Suprapubic skin (tissue), 4 donors: ENCODE measurements around the gene SLC6A11. TPM values are rescaled to one million over a fixed set of nuclear protein-coding genes. Genes with fewer than 3 reads are reported as not detected.

Source experiments
- DNase-seq, 2 donors: peaks; one replicate each; pipeline ENCODE4 v3.0.0-alpha.2; 2019; ENCODE audit warnings: low spot score in 2 of 2
- H3K27ac ChIP-seq: fragments of 200-600 bp; sonication (generic); one replicate; pipeline ENCODE4 v1.5.1; 2019
- H3K27me3 ChIP-seq: fragments of 200-600 bp; sonication (generic); one replicate; pipeline ENCODE4 v1.5.1; 2019
- H3K36me3 ChIP-seq: fragments of 200-600 bp; sonication (generic); one replicate; pipeline ENCODE4 v1.5.1; 2019
- H3K4me1 ChIP-seq: fragments of 200-600 bp; sonication (generic); one replicate; pipeline ENCODE4 v1.5.1; 2019
- H3K4me3 ChIP-seq: fragments of 200-600 bp; sonication (generic); one replicate; pipeline ENCODE4 v1.5.1; 2019; ENCODE audit warnings: mild to moderate bottlenecking
- H3K9me3 ChIP-seq: fragments of 200-600 bp; sonication (generic); one replicate; pipeline ENCODE4 v1.5.1; 2019
- CTCF ChIP-seq, 2 donors: fragments of 200-600 bp in 1 of 2; fragments of 450-650 bp in 1 of 2; sonication (generic) in 1 of 2; IDR thresholded peaks; one replicate each; pipeline ENCODE4 v1.5.1; 2016 to 2019; ENCODE audit warnings: antibody characterized with exemption in 2 of 2, mild to moderate bottlenecking in 1 of 2, moderate library complexity in 1 of 2
- EP300 ChIP-seq: sonication (generic); formaldehyde crosslinking; IDR thresholded peaks from one replicate; pipeline ENCODE4 v1.6.1; 2017; ENCODE audit warnings: antibody characterized with exemption
- POLR2A ChIP-seq, 2 donors: fragments of 450-650 bp; IDR thresholded peaks; one replicate each; pipeline ENCODE4 v1.6.1; 2017; ENCODE audit warnings: antibody characterized with exemption in 2 of 2, mild to moderate bottlenecking in 2 of 2, moderate library complexity in 2 of 2
- POLR2AphosphoS5 ChIP-seq, 3 donors: sonication (generic); formaldehyde crosslinking; IDR thresholded peaks; one replicate each; pipeline ENCODE4 v1.6.1; 2017; ENCODE audit warnings: antibody characterized with exemption in 3 of 3
- WGBS: methylation state at CpG from one replicate; pipeline ENCODE4 v1.1.5; 2018; 5-methylcytosine and 5-hydroxymethylcytosine counted together
- total RNA-seq, 4 donors: library from RNA; depleted of rRNA; stranded (reverse); fragments of >200 nt; gene quantifications; one replicate each; pipeline ENCODE4 v1.1.0, GENCODE V29; 2016

The SLC6A11 gene
- total RNA-seq, 4 donors from 2014 or later: 4.3 to 7.9 (median 6.2) TPM

GRCh38 chr3:10823516-10823818 lies 7.4 kb downstream of the SLC6A11 start:
- TF ChIP-seq EP300: no peak
- TF ChIP-seq CTCF (IDR thresholded peaks at IDR 0.05): no peak
- no peak for TF ChIP-seq POLR2A (IDR thresholded peaks at IDR 0.05)
- no peak for TF ChIP-seq POLR2AphosphoS5 (IDR thresholded peaks at IDR 0.05)
- 89% methylated on average over 2 of the region's 2 CpGs for WGBS

GRCh38 chr3:10824468-10824867 lies 8.4 kb downstream of the SLC6A11 start:
- TF ChIP-seq POLR2A (IDR thresholded peaks at IDR 0.05) (no peak), POLR2AphosphoS5 (IDR thresholded peaks at IDR 0.05) (no peak), EP300 (no peak), CTCF (IDR thresholded peaks at IDR 0.05) (no peak)
- Histone ChIP-seq H3K4me1 (no peaks in the 10 kb centered on the region), H3K9me3 (peaks cover 7% of the 10 kb centered on the region), H3K27me3 (peaks cover 4% of the 10 kb centered on the region), H3K27ac (no peak overlapping the region), H3K4me3 (no peak overlapping the region), H3K36me3 (no peaks in the 10 kb centered on the region)
- 90% methylated on average over 1 of the region's 1 CpG for WGBS
- no peak for DNase-seq

More at GRCh38 chr3:10823516-10823818, 7.4 kb downstream of the SLC6A11 start:
- H3K9me3 ChIP-seq: peaks cover 7% of the 10 kb centered on the region
- no peaks in the 10 kb centered on the region for H3K4me1 ChIP-seq
- H3K27ac ChIP-seq: no peak overlapping the region
- no peak overlapping the region for H3K4me3 ChIP-seq
- no peaks in the 10 kb centered on the region for H3K36me3 ChIP-seq
- DNase-seq: no peak
- peaks cover 4% of the 10 kb centered on the region for H3K27me3 ChIP-seq

- no peaks in the 10 kb centered on the region for H3K4me1 ChIP-seq
- peaks cover 6% of the 10 kb centered on the region for H3K27me3 ChIP-seq
- H3K4me3 ChIP-seq: no peak overlapping the region
- DNase-seq: no peak
- no peaks in the 10 kb centered on the region for H3K36me3 ChIP-seq
- TF ChIP-seq POLR2A (IDR thresholded peaks at IDR 0.05): no peak
- TF ChIP-seq POLR2AphosphoS5 (IDR thresholded peaks at IDR 0.05): no peak
- no peak for TF ChIP-seq CTCF (IDR thresholded peaks at IDR 0.05)
- TF ChIP-seq EP300: no peak
- H3K9me3 ChIP-seq: no peaks in the 10 kb centered on the region
- no peak overlapping the region for H3K27ac ChIP-seq
- 74% methylated on average over 3 of the region's 3 CpGs for WGBS
These were observed 17.9 kb downstream of the SLC6A11 start for GRCh38 chr3:10833855-10834414.

GRCh38 chr3:10834951-10835350 lies 18.9 kb downstream of the SLC6A11 start:
- Histone ChIP-seq H3K36me3 (no peaks in the 10 kb centered on the region), H3K9me3 (no peaks in the 10 kb centered on the region), H3K4me3 (no peak overlapping the region), H3K27ac (no peak overlapping the region), H3K4me1 (no peaks in the 10 kb centered on the region), H3K27me3 (peaks cover 15% of the 10 kb centered on the region)
- no peak for DNase-seq
- TF ChIP-seq CTCF (IDR thresholded peaks at IDR 0.05): no peak
- TF ChIP-seq POLR2A (IDR thresholded peaks at IDR 0.05): no peak
- no peak for TF ChIP-seq EP300
- no peak for TF ChIP-seq POLR2AphosphoS5 (IDR thresholded peaks at IDR 0.05)
- WGBS: 75% methylated on average over 10 of the region's 10 CpGs

- Histone ChIP-seq H3K27me3 (peaks cover 17% of the 10 kb centered on the region), H3K9me3 (no peaks in the 10 kb centered on the region), H3K27ac (no peak overlapping the region), H3K36me3 (no peaks in the 10 kb centered on the region), H3K4me1 (no peaks in the 10 kb centered on the region), H3K4me3 (no peak overlapping the region)
- DNase-seq: no peak
- WGBS: 66% methylated on average over 8 of the region's 8 CpGs
- TF ChIP-seq POLR2AphosphoS5 (IDR thresholded peaks at IDR 0.05) (no peak), EP300 (no peak)
These were observed 19.4 kb downstream of the SLC6A11 start for GRCh38 chr3:10835406-10835805.

- no peak for DNase-seq
- H3K27ac ChIP-seq: no peak overlapping the region
- H3K27me3 ChIP-seq: peaks cover 20% of the 10 kb centered on the region
- TF ChIP-seq POLR2AphosphoS5 (IDR thresholded peaks at IDR 0.05): no peak
- no peak for TF ChIP-seq EP300
- TF ChIP-seq POLR2A (IDR thresholded peaks at IDR 0.05): no peak
- no peak overlapping the region for H3K4me3 ChIP-seq
- no peaks in the 10 kb centered on the region for H3K36me3 ChIP-seq
- 87% methylated on average over 2 of the region's 2 CpGs for WGBS
- no peaks in the 10 kb centered on the region for H3K4me1 ChIP-seq
- no peaks in the 10 kb centered on the region for H3K9me3 ChIP-seq
These were observed 20.6 kb downstream of the SLC6A11 start for GRCh38 chr3:10836676-10837075.
